ENCODE data around the gene CCDC92.

GRCh38 chr12:123957196-123957595 lies 15.4 kb downstream of the CCDC92 start:
- no peak for TF ChIP-seq GATA2 (IDR thresholded peaks at IDR 0.05; ENCODE audit: low read depth, low read length)
- no peak for TF ChIP-seq GATA3 (IDR thresholded peaks at IDR 0.05; ENCODE audit: low read depth, low read length)

Measured in SH-SY5Y (cell line).